Breast epithelium (tissue), 4 donors: ENCODE data around the gene RNF41. TPM values are rescaled to one million over a fixed set of nuclear protein-coding genes. Genes with fewer than 3 reads are reported as not detected.
"Not testable (repeated sequence)": the region's sequence is repeated elsewhere in the genome, so short reads cannot be mapped to it uniquely, and the experiment has no call there.

Experiments
- DNase-seq, 2 donors: peaks; one replicate each; pipeline ENCODE4 v3.0.0-alpha.2; 2019; ENCODE audit warnings: low spot score in 2 of 2
- H3K27ac ChIP-seq, 2 donors: fragments of 200-600 bp; sonication (generic) in 1 of 2; one replicate each; pipeline ENCODE4 v1.5.1; 2016 to 2019; ENCODE audit warnings: mild to moderate bottlenecking in 1 of 2
- H3K27me3 ChIP-seq, 2 donors: fragments of 200-600 bp; sonication (generic) in 1 of 2; one replicate each; pipeline versions ENCODE4 v1.5.1 to v1.6.0; 2017 to 2019; ENCODE audit warnings: control low read depth in 1 of 2, mild to moderate bottlenecking in 1 of 2
- H3K36me3 ChIP-seq: fragments of 200-600 bp; one replicate; pipeline ENCODE4 v1.5.1; 2019
- H3K4me1 ChIP-seq, 2 donors: fragments of 200-600 bp; sonication (generic); one replicate each; pipeline ENCODE4 v1.5.1; 2016 to 2019; ENCODE audit warnings: control low read depth in 1 of 2
- H3K4me3 ChIP-seq, 3 donors: fragments of 200-600 bp; sonication (generic); 1 replicate in 2 of 3; 2 replicates in 1 of 3; pipeline ENCODE4 v1.5.1; 2016 to 2019; ENCODE audit warnings: mild to moderate bottlenecking in 3 of 3, moderate library complexity in 2 of 3
- H3K9me3 ChIP-seq, 2 donors: fragments of 200-600 bp; sonication (generic) in 1 of 2; one replicate each; pipeline ENCODE4 v1.5.1; 2016 to 2019; ENCODE audit warnings: control low read depth in 1 of 2
- POLR2A ChIP-seq: fragments of 450-650 bp; IDR thresholded peaks from one replicate; pipeline ENCODE4 v1.6.1; 2016; ENCODE audit warnings: antibody characterized with exemption, mild to moderate bottlenecking, moderate library complexity
- POLR2AphosphoS5 ChIP-seq, 3 donors: sonication (generic); formaldehyde crosslinking; IDR thresholded peaks; one replicate each; pipeline ENCODE4 v1.6.1; 2017; ENCODE audit warnings: antibody characterized with exemption in 3 of 3
- intact Hi-C: fragments of 100-400 bp; cut with DNase I; formaldehyde crosslinking; loops from one replicate; pipeline ENCODE4 v1.15.1; 2023; ENCODE audit warnings: low total_unique reads
- total RNA-seq, 3 donors: library from RNA; depleted of rRNA; stranded (reverse); fragments of >200 nt; gene quantifications; one replicate each; pipeline ENCODE4 v1.1.0, GENCODE V29; 2016
- TF ChIP-seq, protein P1 (sequence below), 3 donors: fragments of 450-650 bp; IDR thresholded peaks; one replicate each; pipeline ENCODE4 v1.5.1; 2016 to 2017; ENCODE audit warnings: antibody characterized with exemption in 3 of 3, mild to moderate bottlenecking in 3 of 3, moderate library complexity in 3 of 3

RNF41 gene
- total RNA-seq, 3 donors from 2014 or later, result 64.4 to 86.6 (median 81.3) TPM

GRCh38 chr12:56159482-56160192 lies 62.1 kb downstream of the RNF41 start:
- H3K4me1 ChIP-seq, result peaks cover 4 to 25% of the 10 kb centered on the region in 2 donors
- H3K9me3 ChIP-seq, result no peaks in the 10 kb centered on the region
- no peaks in the 10 kb centered on the region for H3K27me3 ChIP-seq
- peak overlapping the region; percentile 89 to 97 (median 94) for H3K4me3 ChIP-seq
- H3K27ac ChIP-seq, result peak overlapping the region; percentile 100
- no peaks in the 10 kb centered on the region for H3K36me3 ChIP-seq
- intact Hi-C loops, result loop anchor here (5.0 kb wide), 1 partner anchor 37 kb away; no protein-coding TSS in a partner anchor
- no peak for DNase-seq
- TF ChIP-seq POLR2A (no peak), POLR2AphosphoS5 (IDR thresholded peaks at IDR 0.05) (no peak)
- TF ChIP-seq, protein P1, sequence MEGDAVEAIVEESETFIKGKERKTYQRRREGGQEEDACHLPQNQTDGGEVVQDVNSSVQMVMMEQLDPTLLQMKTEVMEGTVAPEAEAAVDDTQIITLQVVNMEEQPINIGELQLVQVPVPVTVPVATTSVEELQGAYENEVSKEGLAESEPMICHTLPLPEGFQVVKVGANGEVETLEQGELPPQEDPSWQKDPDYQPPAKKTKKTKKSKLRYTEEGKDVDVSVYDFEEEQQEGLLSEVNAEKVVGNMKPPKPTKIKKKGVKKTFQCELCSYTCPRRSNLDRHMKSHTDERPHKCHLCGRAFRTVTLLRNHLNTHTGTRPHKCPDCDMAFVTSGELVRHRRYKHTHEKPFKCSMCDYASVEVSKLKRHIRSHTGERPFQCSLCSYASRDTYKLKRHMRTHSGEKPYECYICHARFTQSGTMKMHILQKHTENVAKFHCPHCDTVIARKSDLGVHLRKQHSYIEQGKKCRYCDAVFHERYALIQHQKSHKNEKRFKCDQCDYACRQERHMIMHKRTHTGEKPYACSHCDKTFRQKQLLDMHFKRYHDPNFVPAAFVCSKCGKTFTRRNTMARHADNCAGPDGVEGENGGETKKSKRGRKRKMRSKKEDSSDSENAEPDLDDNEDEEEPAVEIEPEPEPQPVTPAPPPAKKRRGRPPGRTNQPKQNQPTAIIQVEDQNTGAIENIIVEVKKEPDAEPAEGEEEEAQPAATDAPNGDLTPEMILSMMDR (IDR thresholded peaks at IDR 0.05), result no peak

DNA sequence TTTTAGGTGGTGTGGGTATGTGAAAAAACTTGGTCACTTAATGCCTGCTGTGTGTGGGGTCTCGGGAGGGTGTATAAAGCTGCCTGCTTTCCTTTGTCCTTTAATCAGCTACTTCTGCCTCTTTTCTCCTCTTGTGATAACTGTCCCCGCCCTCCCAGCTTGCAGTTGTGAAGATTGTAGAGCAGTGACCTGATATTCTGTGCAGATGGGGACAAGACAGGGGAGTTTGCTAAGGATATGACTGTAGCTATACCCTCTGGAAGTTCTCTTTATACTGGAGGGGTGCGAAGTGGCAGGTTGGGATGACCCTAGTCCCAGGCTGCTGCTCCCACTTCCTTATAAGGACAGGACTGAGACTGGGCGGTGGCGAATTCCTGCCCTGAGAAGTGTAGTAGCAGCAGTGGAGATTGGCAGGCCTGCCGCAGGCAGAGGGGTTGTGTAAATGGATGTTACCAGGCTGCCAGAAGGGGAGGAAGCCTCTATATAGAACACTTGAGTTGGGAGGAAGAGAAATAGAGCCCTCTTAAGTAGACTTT lies 62.7 kb downstream of the RNF41 start:
- DNase-seq, result peak; percentile 81 to 95
- Histone ChIP-seq H3K27ac (peak overlapping the region; percentile 100), H3K4me3 (peak overlapping the region; percentile 89 to 97 (median 94)), H3K27me3 (no peaks in the 10 kb centered on the region), H3K9me3 (no peaks in the 10 kb centered on the region), H3K4me1 (peaks cover 4 to 25% of the 10 kb centered on the region in 2 donors), H3K36me3 (no peaks in the 10 kb centered on the region)
- TF ChIP-seq, protein P1 (IDR thresholded peaks at IDR 0.05), result no peak
- peak; percentile 23 to 80 (median 75) for TF ChIP-seq POLR2AphosphoS5 (IDR thresholded peaks at IDR 0.05)
- TF ChIP-seq POLR2A, result peak; percentile 6
- intact Hi-C loops, result loop anchor here (5.0 kb wide), 1 partner anchor 37 kb away; no protein-coding TSS in a partner anchor

- Histone ChIP-seq H3K9me3 (no peaks in the 10 kb centered on the region), H3K4me3 (peak within 1 kb of the TSS; percentile 89 to 97 (median 94)), H3K4me1 (peaks cover 4 to 30% of the 10 kb centered on the region in 2 donors), H3K36me3 (no peaks in the 10 kb centered on the region), H3K27me3 (no peaks in the 10 kb centered on the region), H3K27ac (peak within 1 kb of the TSS; percentile 100)
- intact Hi-C loops, result loop anchor here (5.0 kb wide), 1 partner anchor 36 kb away; no protein-coding TSS in a partner anchor
- DNase-seq, result peak; percentile 97 to 99
- TF ChIP-seq POLR2A (peak; percentile 99), POLR2AphosphoS5 (IDR thresholded peaks at IDR 0.05) (peak; percentile 98 to 100 (median 99))
- TF ChIP-seq, protein P1 (IDR thresholded peaks at IDR 0.05), result peak in 2 of 3 donors; percentile 7 to 8
Observed at GRCh38 chr12:56158029-56158925, 63.4 kb downstream of the RNF41 start, which contains the start of gene MYL6. MYL6 (plus strand) TSS chr12:56158359; CDS start chr12:56158402, 43 bp downstream.

DNA sequence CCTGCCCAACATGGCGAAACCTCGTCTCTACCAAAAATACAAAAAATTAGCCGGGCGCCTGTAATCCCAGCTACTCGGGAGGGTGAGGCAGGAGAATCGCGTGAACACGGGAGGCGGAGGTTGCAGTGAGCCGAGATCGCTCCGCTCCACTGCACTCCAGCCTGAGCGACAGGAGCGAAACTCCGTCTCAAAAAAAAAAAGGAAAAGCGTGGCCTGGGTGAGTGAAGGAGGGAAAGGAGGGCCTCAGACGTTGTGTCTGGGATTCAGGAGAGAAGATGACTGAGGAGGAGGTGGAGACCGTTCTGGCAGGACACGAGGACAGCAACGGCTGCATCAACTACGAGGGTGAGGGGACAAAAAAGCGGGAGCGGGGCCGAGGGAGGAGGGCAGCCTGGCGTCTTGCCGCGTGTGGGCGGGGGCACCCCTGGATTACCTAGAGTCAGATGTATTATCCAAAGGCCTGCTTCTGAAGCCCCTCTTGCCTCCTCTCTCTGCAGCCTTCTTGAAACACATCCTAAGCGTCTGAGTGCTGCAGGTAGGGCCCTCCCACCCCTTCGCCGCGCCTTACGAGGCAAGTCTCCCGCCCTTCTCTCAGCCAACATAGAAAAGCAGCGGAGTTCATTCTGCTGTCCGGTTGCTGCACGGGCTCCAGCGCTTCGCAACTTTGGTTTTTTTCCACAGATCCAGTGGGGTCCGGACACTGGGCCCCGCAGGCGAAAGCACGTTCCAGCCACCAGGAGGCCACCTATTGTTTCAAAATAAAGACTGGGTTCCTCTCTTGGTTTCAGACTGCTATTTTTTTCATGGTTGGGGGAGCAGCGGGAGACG lies 64.3 kb downstream of the RNF41 start:
- TF ChIP-seq POLR2AphosphoS5 (IDR thresholded peaks at IDR 0.05) (peak in 2 of 3 donors; percentile 8 to 9), POLR2A (no peak)
- TF ChIP-seq, protein P1 (IDR thresholded peaks at IDR 0.05), result peak; percentile 69 to 90 (median 79)
- Histone ChIP-seq H3K4me3 (peak overlapping the region; percentile 89 to 97 (median 94)), H3K27ac (peak overlapping the region; percentile 100), H3K4me1 (peaks cover 4 to 35% of the 10 kb centered on the region in 2 donors), H3K36me3 (no peaks in the 10 kb centered on the region), H3K9me3 (no peaks in the 10 kb centered on the region), H3K27me3 (no peaks in the 10 kb centered on the region)
- DNase-seq, result peak; percentile 77 to 89
- intact Hi-C loops, result loop anchor here (5.0 kb wide), 1 partner anchor 35 kb away; no protein-coding TSS in a partner anchor

DNA sequence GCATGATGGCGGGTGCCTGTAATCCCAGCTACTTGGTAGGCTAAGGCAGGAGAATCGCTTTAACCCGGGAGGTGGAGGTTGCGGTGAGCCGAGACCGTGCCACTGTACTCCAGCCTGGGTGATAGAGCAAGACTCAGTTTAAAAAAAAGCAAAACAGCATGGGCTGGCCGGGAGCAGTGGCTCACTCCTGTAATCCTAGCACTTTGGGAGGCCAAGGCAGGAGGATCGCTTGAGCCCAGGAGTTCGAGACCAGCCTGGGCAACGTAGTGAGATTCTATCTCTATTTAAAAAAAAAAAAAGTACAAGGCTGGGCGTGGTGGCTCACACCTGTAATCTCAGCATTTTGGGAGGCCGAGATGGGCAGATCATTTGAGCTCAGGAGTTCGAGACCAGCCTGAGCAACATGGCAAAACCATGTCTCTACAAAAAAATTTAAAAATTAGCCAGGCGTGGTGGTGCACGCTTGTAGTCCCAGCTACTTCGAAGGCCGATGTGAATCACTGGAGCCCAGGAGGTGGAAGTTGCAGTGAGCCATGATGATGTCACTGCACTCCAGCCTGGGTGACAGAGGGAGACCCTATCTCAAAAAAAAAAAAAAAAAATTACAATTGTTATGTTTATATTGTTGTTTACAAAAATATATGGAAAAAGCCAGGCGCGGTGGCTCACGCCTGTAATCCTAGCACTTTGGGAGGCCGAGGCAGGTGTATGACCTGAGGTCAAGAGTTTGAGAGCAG lies 65.1 kb downstream of the RNF41 start:
- not testable (repeated sequence) for H3K36me3 ChIP-seq, H3K27me3 ChIP-seq, H3K9me3 ChIP-seq, DNase-seq
- H3K27ac ChIP-seq, result peak overlapping the region; percentile 100
- H3K4me3 ChIP-seq, result peak overlapping the region; percentile 89 to 97 (median 94)
- peaks cover 4 to 35% of the 10 kb centered on the region in 2 donors for H3K4me1 ChIP-seq
- intact Hi-C loops, result loop anchor here (5.0 kb wide), 1 partner anchor 34 kb away; no protein-coding TSS in a partner anchor
